Measurements from ENCODE around the gene GPBAR1.

DNA sequence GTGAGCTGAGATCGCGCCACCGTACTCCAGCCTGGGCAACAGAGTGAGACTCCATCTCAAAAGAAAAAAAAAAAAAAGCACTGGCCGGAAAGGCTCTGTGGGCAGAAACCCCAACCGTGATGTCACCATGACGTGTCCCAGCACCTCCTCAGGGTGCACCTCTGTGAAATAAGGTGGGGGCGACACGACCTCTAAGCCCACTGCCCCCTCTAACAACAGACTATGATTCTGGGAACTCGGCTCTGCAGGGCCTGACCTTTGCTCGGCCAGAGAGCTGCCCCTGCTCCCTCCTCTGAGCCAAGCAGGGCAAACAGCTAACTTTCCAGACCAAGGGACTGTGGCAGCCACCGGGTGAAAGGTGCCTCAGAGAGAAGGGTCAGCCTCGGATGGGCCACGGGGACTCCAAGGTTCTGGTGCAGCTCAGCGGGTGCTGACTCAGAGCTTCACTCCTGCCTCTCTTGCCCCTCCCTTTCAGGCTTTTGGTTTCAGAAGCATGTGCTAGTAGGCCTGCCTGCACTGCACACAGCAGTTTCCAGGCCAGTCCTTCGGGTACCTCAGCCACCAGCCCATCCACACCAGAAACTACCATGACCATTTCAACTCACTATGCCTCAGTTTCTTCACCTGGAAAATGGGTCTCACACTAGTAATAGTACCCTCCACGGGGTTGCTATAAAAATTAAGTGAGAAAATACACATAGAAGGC is 23.4 kb downstream of the GPBAR1 start:
- TF ChIP-seq, protein P1, sequence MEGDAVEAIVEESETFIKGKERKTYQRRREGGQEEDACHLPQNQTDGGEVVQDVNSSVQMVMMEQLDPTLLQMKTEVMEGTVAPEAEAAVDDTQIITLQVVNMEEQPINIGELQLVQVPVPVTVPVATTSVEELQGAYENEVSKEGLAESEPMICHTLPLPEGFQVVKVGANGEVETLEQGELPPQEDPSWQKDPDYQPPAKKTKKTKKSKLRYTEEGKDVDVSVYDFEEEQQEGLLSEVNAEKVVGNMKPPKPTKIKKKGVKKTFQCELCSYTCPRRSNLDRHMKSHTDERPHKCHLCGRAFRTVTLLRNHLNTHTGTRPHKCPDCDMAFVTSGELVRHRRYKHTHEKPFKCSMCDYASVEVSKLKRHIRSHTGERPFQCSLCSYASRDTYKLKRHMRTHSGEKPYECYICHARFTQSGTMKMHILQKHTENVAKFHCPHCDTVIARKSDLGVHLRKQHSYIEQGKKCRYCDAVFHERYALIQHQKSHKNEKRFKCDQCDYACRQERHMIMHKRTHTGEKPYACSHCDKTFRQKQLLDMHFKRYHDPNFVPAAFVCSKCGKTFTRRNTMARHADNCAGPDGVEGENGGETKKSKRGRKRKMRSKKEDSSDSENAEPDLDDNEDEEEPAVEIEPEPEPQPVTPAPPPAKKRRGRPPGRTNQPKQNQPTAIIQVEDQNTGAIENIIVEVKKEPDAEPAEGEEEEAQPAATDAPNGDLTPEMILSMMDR (IDR thresholded peaks at IDR 0.05; ENCODE audit: low read length), result no peak
- no peak for TF ChIP-seq EZH2 (optimal IDR thresholded peaks at IDR 0.05; ENCODE audit: low read depth, low read length)
